ENCODE measurements around the gene LSAMP.
"Not testable (repeated sequence)": the region's sequence is repeated elsewhere in the genome, so short reads cannot be mapped to it uniquely, and the experiment has no call there.

GRCh38 chr3:115783426-115783825 is 661.9 kb downstream of the LSAMP start:
- not testable (repeated sequence) for TF ChIP-seq POLR2A (IDR thresholded peaks at IDR 0.05)
- TF ChIP-seq, protein P1, sequence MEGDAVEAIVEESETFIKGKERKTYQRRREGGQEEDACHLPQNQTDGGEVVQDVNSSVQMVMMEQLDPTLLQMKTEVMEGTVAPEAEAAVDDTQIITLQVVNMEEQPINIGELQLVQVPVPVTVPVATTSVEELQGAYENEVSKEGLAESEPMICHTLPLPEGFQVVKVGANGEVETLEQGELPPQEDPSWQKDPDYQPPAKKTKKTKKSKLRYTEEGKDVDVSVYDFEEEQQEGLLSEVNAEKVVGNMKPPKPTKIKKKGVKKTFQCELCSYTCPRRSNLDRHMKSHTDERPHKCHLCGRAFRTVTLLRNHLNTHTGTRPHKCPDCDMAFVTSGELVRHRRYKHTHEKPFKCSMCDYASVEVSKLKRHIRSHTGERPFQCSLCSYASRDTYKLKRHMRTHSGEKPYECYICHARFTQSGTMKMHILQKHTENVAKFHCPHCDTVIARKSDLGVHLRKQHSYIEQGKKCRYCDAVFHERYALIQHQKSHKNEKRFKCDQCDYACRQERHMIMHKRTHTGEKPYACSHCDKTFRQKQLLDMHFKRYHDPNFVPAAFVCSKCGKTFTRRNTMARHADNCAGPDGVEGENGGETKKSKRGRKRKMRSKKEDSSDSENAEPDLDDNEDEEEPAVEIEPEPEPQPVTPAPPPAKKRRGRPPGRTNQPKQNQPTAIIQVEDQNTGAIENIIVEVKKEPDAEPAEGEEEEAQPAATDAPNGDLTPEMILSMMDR (IDR thresholded peaks at IDR 0.05): not testable (repeated sequence)
